GM12891 (cell line): ENCODE data around the gene NOC3L.

ENCODE experiments used
- PAX5 ChIP-seq: IDR thresholded peaks from 2 replicates; pipeline ENCODE4 v1.6.1; 2011; ENCODE audit warnings: low read length, moderate library complexity, mild to moderate bottlenecking; ENCODE audit not compliant: insufficient read depth, severe bottlenecking
- POLR2A ChIP-seq: IDR thresholded peaks from 2 replicates; pipeline ENCODE4 v1.6.1; 2011; ENCODE audit warnings: low read depth, low read length, control low read depth
- POLR2AphosphoS5 ChIP-seq: IDR thresholded peaks from 2 replicates; pipeline ENCODE4 v1.6.1; 2011; ENCODE audit warnings: low read depth, low read length, control low read depth
- POU2F2 ChIP-seq: IDR thresholded peaks from 2 replicates; pipeline ENCODE4 v1.6.1; 2011; ENCODE audit warnings: low read depth, mild to moderate bottlenecking, control low read depth, low read length, moderate library complexity
- SPI1 ChIP-seq: IDR thresholded peaks from 2 replicates; pipeline ENCODE4 v1.6.1; 2011; ENCODE audit warnings: low read depth, low read length, control low read depth
- TAF1 ChIP-seq: IDR thresholded peaks from 2 replicates; pipeline ENCODE4 v1.6.1; 2011; ENCODE audit warnings: low read depth, low read length, control low read depth

GRCh38 chr10:94349327-94349726, 13.4 kb downstream of the NOC3L start:
- TF ChIP-seq POLR2A (no peak), POLR2AphosphoS5 (no peak), TAF1 (no peak), SPI1 (no peak), PAX5 (no peak), POU2F2 (no peak)
